Activated T-helper 1 cell treated with Interleukin-2 at 50 U/mL for 16 hours (primary cell): ENCODE data around the gene EXOC7.

Experiments used
- DNase-seq: peaks from one replicate; pipeline ENCODE4 v3.0.0-alpha.2; 2020; ENCODE audit warnings: low read depth

EXOC7 gene

DNA sequence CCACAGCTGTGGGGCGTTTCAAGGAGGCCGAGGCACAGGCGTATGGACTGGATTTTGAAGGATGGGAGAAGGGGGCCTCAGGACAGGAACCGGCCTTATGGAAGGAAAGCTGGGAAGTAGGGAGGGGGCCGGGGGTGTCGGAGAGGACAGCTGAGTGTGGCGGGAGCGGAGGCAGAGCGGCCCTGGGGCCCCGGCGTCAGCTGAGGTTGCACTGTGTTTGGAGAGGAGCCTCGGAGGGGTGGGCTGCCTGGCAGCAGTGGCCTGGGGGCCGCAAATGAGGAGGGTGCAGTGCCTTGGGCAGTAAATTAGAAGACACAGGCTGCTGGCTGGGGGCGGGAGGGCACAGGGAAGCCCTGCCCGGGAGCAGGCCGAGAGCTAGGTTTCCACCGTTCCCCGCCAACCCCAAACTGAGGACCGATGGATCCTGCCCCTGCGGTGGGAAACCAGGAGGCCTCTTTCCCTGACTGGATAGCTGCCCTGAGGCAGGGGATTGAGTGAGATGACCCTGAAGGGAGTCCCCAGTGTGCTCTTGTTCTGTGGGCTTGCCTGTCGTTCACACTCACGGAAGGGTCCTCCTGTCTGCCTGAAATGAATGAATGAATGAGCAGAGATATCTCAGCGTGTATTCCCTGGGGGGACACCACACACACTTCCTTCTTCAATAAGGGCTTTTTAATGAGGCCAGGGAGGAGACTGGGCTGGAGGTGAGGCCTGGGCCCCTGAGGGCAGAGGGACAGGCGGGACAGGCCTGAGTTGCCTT is 19.0 kb upstream of the EXOC7 start:
- no peak for DNase-seq

DNA sequence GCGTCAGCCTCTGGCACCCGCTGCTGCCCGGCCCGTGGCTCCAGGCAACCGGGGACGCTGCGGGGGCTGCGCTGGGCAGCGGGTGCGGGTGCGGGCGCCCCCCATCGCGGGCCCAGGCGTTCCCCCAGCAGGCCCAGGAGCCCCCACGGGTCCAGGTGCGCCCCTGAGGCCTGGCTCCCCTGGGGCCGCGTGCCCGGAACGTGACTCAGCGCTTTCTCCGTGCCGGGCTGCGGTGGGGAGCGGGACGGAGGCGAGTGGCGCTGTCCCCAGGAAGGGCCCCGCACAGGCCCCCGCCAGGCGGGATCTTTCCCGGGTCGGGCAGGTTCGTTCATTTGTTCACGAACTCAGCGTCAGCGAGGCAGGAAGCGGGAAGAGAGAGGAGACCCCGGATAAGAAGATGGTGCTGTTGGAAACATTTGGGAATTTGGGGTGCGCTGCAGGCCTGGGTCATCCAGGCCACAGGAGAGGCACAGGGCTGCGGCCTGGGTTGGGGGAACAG is 18.4 kb upstream of the EXOC7 start:
- DNase-seq, result no peak

DNA sequence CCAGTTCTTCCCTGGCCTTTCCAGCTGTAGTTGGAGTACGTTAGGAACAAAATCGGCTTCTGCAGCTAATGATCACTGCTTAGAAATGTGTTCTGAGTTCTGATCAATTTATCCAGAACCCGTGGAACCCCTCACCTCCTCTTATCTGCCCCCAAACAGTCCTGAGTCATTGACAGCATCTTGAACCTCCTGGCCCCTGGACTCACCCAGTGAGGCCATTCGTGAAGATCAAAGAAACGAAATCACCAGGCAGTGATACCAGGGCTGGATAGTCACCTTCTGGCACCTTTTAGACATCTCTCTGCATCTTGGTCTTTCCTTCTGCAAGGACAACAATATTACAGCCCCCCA is 17.0 kb upstream of the EXOC7 start:
- DNase-seq, result no peak

DNA sequence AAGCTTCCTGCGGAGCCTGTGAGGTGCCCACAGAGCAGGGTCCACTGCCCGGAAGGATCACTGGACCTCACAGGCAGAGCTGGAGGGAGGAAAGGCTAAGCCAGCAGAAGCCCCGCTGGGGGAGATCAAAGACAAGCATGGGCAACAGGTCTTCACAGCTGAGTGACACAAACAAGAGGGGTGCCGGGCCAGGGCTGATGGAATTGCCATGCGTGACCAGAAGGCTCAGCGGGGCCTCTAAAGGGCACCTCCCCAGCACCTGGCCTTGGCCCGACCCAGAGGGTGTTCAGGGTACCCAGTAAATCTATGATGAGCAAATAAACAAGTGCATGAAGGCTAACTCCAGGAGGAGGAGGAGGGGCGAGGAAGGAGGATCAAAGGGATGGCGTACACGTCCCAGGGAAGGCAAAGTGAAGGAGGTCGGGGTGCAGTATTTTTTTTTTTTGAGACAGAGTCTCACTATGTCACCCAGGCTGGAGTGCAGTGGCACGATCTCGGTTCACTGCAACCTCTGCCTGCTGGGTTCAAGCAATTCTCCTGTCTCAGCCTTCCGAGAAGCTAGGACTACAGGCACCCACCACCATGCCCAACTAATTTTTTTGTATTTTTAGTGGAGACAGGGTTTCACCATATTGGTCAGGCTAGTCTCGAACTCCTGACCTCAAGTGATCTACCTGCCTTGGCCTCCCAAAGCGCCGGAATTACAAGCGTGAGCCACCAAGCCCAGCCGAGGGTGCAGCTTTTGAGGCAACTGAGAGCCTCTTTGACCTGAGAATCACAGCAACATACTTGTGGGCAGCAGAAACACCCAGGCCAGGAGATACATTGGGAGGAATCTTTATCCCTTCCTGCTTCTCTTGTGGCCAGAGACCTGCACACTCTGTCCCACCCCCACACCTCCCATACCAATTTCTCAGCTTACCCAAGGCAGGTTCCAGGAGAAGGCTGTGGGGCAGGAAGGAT is 16.1 kb upstream of the EXOC7 start:
- no peak for DNase-seq

DNA sequence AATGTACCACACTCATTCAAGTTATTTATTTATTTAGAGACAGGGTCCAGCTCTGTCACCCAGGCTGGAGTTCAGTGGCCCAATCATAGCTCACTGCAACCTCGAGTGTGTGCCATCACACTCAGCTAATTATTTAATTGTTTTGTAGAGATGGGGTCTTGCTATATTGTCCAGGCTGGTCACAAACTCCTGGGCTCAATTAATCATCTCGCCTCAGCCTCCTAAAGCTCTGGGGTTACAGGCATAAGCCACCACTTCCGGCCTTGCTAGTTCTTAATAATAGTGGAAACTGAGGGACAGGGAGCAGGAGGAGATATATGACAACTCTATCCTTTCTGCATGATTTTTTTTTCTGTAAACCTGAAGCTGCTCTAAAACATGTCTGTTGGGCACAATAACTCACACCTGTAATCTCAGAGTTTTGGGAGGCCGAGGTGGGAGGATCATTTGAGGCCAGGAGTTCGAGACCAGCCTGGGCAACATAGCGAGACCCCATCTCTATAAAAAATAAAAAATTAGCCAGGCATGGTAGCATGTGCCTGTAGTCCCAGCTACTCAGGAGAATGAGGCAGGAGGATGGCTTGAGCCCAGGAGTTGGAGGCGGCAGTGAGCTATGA is 11.7 kb upstream of the EXOC7 start:
- DNase-seq, result no peak

DNA sequence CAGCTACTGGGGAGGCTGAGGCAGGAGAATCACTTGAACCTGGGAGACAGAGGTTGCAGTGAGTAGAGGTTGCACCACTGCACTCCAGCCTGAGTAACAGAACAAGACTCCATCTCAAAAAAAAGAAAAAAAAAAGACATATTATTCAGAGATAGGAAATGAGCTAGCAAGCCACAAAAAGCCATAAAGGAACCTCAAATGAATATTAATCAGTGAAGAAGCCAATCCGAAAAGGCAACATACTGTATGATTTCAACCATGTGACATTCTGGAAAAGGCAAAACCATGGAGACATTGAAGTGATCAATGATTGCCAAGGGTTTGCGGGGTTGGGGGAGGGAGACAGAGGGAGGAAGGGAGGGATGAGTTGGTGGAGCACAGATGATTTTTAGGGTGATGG is 8.4 kb upstream of the EXOC7 start:
- no peak for DNase-seq

DNA sequence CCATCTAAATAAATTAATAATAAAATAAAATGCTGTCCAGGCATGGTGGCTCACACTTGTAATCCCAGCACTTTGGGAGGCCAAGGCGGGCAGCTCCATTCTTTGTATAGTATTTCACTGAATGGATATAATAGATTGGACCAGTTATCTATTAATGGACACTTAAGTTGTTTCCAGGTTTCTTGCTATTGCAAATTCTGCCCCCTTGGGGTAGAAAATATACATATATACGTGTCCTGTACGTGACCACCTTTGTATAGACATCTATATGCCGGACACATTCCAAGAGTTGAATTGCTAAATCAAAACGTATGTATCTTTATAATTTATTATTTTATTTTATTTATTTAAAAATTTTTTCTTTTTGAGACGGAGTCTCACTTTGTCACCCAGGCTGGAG is 3.9 kb upstream of the EXOC7 start:
- DNase-seq, result no peak

DNA sequence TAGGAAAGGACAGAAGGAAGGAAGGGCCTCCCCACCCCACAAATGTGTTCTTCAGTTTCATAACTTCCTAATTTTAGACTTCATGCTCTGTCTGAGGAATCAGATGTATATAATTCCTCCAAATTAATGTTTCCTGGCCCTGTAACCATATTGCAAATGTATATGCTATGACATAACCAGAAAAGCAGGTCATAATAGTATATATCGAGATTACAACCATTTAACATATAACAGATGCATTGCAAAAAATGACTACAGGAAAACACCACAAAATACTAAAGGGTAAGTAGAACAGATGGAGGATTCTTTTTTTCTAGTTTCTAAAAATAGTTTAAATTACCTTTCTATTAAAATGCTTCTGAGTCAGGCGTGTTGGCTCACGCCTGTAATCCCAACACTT is 3.1 kb upstream of the EXOC7 start:
- no peak for DNase-seq

DNA sequence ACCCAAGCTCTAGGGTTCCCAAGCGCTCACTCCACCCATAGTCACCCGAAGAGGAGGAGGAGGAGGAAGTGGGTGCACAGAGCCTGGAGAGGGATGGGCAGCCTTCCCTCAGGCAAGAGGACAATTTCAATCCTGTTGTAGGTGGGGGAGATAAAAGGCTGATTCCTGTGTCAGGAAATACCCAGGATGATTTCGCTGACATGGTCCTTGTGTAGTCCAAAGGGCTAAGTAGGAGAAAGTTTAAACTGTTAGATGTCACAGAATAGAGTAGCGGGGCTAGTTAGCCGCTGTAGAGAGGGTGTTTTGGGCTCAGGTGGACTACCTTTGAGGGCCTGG is 1.3 kb upstream of the EXOC7 start:
- no peak for DNase-seq

DNA sequence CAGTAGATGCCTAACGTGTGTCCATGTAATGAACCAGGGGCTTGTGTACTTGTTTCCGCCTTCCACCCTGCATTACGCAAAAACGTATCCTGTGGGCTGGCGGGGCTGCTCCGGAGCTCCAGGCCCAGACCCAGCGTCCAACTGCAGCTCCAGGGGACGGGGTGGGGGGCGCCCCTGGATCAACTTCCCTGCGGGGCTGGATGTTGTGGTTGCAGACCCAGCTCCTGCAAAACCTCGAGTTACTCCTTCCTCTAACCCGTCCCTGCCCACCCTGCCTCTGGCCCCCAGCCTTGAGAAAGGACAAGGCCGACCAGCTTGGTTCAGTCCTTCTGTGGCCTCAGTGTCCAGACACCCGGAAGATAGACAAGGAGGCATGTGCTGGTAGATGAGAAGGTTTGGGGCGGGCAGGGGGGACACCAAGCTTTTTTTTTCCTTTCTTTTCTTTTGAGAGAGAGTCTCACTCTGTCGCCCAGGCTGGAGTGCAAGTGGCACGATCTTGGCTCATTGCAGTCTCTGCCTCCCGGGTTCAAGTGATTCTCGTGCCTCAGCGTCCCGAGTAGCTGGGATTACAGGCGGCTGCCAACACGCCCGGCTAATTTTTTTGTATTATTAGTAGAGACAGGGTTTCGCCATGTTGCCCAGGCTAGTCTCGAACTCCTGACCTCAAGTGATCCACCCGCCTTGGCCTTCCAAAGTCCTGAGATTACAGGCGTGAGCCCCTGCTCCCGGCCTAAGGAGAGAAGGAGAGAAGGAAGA is 731 bp upstream of the EXOC7 start:
- no peak for DNase-seq

DNA sequence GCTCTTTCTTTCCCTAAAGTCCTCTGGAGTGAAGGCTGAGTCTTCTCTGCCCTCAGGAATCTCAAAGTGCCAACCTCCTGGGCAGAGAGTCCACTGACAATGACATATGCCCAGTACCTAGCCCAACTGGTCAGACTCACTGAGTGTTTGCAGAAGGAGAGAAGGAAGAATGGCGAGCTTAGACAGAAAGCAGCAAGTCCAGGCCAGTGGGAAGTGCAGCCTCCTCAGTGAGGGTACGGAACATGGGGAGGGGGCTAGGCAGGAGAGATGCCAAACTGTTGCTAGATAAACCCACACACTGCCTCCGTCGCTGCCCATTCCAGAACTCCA is 678 bp downstream of the EXOC7 start:
- no peak for DNase-seq

DNA sequence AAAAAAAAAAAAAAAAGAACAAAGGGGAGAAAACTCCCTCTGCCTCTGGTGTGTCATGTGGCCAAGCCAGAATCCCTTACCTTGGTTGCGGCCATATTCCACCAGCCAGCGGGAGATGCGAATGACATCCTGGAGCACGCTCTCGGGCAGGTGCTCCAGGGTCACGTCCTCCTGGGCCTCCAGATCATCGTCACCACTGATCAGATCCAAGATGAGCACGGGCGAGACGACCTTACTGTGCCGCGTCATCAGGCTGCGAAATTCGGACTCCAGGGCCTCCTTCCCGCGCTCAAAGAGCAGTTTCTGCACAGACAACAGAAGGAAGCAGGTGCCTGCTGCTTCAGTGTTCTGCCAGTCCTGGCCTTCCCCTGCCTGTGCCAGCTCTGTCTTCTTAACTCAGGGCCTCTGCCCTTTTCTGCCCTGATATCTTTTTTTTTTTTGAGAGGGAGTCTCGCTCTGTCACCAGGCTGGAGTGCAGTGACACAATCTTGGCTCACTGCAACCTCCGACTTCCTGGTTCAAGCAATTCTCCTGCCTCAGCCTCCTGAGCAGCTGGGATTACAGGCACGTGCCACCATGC is 5.8 kb downstream of the EXOC7 start:
- DNase-seq, result no peak

DNA sequence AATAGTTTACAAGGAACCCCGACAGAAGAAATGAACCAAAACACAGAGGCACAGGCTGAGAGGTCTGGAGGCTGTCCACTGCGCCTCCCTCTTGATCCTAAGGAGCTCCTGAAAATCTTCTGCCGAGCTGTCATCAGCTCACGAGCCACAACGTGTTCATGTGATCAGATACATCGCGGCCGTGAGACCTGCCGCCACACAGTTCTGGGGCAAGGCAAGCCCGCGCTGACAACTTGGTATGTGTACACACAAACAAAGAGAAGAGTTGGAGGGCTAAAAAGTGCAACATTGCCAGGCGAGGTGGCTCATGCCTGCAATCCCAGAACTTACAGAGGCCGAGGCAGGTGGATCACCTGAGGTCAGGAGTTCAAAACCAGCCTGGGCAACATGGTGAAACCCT is 7.6 kb downstream of the EXOC7 start:
- DNase-seq, result no peak

DNA sequence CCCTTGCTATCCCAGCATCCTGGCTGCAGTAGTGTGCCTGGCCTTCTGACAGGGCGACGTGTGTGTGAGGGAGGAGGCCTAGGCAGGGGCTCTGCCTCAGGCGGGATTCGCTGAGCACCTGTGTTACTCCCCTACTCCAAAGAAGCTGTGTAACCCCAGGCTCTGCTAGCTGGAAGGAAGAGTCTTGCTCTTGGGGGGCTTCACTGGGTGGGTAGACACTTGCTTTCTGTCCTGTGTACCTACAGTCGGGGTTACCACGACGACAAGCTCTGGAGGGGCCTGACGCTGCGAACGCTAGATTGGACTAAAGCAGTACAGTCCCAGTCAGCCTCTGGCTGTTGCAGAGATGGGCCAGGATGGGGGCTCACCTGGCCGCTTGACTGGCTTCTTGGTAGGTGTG is 9.5 kb downstream of the EXOC7 start:
- DNase-seq, result no peak

DNA sequence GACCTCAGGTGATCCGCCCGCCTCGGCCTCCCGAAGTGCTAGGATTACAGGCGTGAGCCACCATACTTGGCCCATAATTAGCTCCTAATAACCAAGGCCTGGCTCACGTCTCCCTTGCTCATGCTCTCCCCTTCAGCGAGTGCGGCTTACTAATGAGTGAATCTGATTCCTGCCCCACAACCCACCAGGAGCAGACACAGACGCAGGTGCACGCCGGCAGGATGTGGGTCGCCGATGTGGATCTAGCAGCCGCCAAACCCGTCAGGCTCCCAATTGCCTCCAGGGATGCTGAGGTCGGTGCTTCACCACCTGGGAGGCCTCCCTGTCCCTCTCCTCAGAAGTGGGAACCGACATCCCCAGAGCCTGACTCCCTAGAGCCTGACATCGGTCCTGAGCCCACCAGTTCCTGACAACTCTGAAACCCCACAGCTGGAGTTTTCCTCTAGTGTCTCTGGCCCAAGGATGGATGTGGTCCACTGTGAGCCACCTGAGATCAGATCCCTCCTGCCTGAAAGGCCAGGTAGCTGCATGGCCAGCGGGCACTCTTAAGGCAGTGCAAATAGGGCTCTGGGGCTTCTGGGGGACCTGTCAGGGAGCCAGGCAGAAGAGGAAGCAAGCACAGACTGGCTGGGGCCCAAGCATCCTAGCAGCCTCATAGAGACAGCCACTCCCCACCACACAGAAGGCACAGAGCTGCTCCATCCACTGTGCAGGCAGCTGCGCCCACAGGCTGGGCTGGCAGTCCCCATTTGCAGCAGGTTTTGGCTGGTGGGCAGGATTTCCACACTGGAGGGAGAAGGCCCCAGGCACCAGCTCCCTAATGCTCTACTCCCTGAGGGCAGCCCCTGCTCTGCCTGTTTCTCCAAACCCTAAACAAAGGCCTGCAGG is 10.8 kb downstream of the EXOC7 start:
- no peak for DNase-seq

DNA sequence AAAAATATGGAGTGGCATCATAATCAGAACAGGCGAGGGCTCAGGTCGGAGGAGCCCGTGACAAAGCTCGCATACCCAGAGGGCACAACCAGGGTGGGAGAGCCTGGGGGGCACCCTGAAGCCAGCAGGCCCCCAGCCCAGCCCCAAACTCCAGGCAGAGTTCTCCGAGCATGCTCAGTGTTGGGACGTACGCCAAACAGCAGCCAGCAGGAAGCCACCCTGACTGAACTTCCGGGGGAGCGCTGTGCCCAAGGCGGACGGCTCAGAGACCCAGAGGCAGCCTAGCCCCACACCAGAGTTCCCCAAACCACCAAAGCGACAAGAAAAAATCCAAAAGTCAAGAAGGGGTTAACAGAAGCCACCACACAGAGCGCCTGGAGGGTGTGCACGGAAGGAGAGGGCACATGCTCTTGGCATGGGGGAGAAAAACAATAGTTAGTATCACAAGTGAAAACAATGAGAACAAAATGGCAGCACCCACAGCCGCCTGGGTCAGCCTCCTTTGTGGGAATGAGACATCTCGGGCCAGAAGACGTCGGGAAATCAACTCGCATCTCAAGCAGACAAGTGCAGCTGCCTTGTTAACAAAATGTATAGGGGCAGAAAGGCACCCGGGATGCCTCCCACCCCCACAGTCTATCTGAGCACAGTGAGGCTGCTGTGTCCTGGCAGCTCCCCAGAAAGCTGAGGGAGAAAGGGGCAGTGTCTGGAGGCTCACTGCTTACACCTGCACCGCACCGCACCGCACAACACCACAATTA is 11.9 kb downstream of the EXOC7 start:
- no peak for DNase-seq

DNA sequence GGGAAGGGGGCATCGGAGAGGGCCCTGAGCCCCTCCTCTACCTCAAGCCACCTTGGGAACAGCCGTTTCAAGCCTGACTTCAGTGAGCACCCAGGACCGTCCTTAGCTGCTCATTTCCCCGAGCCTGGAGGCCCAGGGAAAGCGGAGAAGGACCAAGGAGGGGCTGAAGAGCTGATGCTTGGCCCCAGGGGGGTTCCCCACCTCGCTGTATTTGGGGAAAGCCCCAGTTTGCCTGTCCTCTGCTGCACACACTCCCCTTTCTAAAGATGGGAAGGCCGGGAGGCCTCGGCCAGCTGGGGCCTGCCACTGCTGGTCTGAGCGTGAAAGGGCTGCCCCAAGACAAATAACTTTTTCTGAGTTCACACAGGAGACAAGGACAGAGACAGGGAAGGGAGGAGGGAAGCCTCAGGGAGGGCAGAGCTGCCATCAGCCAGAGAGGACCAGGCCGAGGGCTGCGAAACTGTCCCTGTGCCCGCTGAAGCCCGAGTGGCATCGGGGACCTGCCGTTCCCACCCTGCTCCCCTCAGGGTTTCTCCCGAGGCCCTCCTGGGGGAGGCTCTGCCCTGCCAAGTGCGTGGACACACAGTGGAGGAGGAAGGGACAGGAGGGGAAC is 13.0 kb downstream of the EXOC7 start:
- no peak for DNase-seq

DNA sequence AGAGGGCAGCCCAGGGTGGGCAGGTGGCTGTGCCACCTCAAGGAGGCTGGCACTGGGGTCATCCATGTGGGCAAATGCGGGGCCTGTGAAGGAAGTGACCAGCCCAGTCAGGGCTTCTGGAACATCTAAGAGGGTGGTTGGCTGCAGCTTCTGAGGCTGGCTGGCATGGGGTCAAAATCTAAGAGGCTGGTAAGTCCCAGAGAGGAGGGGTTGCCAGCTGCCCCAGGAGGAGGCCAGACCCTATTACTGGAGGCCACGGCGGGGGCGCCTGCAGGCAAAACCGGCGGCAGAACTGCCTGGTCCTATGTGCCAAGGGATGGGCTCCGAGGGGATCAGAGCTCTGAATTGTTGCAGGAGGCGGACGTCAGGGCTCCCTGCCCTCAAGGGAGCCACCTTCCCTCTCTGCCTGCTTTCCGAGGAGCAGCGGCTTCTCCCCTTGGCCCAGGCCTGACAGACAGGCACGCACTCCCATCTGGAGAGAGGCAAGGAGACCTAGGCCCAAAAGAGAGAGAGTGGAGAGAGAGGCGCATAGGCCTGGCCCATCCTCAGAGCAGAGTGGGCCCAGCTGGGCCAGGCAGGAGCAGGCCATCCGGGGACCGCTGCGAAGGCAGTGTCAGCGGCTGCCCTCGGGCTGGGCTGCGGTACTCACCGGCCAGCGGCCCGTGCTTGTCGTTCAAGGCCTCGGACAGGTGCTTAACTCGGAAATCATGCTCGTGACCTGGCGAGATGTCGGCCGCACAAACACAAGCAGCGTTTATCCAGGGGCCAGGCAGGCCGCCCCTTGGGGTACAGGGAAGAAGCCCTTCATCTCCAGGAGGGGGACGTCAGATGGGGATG is 13.7 kb downstream of the EXOC7 start:
- no peak for DNase-seq
